ENCODE measurements around the gene CSF2RB.

CSF2RB gene

DNA sequence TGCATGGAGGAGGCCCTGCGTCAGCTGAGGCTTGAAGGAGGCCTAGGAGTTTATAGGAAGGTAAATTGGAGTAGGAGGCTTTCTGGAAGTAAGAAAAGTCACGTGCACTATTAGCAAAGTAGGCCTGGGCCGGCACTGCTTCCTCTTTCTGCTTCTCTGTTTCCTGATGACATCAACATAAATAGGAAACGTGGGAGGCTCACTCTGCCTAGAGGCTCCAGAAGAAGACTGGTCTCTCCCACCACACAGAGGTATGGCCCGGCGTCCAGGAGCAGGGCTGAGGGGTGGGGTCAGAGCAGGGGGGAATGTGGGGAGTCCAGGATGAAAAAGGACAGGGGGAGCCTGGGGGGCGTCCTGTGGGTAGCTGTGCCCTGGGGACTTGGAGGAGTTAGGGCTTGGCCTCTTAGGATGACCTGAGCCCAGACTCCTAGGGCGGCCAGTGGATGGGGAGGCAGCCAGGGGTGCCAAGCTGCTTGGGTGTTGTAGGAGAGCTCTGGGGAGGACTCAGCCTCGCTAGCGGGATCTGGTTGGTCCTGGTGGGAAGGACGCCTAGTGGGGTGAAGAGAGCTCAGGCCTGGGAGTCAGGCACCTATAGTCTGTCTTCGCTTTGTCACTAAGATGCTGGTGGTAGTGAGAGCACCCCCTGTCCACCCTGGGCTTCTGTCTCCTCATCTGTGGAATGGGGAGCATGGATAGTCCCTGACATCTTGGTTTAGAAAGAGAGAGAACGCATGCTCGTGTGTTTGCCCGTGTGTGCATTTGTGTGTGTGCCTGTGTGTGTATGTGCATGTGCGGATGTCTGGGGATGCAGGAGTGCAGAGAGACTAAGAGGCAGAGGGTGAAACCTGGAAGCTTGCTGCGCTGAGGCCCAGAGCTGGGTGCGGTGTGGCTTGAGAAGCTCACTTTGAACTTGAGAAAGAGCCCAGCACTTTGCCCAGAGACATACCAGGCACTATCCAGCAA, at the start of gene CSF2RB:
CSF2RB (plus strand) TSS at position 202 of the 963 bp plus-strand sequence. CDS start 8,580 bp downstream, outside the sequence.
- DNase-seq: peak; percentile 54

DNA sequence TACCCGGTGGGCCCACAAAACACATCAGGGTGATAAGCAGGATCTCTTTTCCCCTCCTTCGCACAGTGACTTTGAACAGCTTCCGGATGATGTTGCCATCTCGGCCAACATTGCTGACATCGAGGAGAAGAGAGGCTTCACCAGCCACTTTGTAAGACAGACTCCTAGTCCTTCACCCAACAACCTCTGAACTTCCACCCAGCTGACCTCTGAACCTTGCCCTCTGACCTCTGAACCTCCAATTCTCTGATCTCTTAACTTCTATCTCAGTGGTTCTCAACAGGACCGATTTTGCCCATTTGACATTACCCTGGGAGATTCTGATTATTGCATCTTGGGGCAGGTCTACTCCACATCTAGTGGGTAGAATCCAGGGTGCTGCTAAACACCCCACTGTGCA, 49.4 kb upstream of the CSF2RB start:
- no peak for DNase-seq

DNA sequence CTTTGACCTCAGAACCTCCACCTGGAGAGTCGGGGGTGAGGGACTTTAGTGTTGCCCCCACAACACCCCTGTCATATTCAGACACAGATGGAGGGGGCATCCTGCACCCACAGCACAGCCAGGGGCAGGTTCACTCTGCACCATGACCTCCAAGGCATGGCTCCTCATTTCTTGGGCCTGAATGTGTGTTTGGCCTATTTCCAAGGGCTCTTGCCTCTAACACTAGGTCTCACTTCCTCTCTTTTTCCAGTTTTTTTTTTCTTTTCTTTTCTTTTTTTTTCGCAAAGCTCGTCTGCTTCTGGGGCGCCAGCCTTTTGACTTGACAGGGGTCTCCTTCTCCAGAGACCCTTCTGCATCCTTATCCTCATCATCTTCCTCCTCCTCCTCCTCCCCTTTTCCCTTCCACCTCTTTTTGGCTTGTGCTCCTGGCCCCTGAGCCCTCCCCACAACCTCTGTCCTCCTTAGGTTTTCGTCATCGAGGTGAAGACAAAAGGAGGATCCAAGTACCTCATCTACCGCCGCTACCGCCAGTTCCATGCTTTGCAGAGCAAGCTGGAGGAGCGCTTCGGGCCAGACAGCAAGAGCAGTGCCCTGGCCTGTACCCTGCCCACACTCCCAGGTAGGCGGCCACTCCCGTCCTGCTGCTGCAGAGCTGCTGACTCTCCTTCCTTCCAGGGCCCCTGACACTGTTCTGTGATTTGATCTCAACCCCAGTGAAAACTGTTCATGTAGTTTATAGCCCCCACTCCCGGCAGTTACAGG, 48.8 kb upstream of the CSF2RB start:
- no peak for DNase-seq

DNA sequence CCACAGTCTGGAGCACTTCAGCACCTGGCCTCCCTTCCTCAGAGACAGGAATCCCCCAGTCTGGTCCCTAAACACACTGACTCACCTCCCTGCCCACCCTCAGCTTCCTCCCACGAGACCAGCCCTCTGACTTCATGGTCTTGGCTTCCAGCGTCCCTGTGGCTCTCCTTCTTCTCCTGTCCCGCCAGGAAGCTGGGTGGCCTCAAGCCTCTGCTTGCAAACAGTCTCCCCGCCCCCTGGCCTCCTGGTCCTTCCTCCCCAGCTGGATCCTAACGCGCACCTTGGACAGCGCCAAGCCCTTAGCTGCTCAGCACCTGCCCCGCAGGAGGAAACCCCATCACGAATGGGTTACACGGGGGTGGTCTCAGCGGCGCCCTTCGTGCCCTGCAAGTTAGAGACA, 48.1 kb upstream of the CSF2RB start:
- DNase-seq: no peak

DNA sequence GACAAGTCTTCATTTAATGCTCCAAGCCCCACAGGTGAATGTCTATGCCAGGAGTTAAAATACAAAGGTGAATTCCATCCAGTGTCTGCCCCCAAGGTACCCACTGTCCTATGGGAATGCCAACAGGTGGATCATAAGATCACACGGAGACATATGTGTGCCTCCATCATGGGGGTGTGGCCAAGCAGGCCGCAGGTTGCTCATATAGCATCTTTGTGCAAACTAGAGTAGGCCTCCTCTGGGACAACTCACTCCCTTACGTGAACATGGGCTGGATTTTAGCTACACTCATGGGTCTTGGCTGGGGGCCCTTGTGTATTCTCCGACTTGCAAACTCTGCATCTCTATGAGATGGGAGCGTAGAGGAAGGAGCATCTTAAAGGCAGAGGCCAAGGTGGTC, 45.7 kb upstream of the CSF2RB start:
- DNase-seq: no peak

DNA sequence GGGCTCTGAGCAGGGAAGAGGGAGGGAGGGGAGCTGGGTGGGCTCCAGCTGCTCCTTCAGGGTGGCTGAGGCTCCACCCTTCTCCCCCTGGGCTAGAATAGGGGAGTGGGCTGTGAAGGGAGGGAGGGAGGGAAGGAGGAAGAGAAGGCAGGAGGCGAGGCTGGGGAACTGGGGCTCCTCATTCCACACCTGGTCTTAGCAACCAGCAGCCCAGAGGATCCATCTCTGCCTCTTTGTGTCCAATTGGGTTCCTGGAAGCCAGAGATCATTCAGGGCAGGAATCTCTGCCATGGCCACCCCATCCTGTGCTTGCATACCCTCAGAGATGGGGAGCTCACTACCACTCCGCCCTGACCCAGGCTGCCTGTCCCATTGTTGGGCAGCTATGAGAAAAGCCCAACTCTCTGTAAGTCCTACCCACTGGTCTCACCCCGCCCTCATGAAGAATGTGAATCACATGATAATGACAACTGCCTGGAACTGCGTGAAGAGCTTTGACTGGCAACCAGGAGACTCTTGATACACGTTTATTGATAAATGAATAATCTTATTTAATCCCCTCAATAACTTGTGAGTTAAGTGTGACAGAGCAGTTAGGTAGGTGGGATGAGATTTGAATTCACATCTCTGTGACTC, 44.8 kb upstream of the CSF2RB start:
- no peak for DNase-seq

DNA sequence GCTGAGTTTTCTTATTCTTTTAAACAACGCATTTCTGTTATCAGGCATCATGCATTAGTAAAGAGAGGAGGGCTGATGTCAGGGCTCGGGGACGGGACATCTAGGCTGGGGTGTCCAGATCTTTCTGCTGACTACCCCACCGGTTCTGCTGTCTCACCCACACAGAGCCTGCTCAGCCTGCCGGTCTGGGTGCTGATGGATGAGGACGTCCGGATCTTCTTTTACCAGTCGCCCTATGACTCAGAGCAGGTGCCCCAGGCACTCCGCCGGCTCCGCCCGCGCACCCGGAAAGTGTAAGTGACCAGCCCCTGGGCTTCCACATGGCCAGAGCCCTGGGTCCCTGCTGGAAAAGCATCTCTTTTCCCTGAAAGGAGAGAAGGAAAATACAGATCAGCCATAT, 43.2 kb upstream of the CSF2RB start:
- DNase-seq: no peak

DNA sequence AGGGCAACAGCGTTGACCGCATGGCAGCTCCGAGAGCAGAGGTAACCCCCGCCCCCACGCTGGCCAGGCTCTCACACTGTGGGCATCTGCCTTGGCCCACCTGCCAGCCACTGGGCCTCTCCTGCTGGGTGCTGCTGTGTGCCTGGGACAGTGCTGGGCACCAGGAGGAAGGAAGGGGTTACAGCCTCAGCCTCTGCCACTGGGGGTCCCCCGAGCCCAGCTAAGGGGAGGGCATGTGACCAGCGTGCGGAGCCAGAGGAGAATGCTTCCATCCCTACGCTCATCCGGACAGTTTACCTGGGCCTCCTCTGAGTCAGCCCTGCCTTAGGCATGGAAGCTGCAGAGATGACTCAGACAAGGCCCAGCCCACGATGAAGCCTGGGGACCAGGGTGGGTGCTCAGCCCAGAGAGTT, 41.8 kb upstream of the CSF2RB start:
- DNase-seq: no peak

DNA sequence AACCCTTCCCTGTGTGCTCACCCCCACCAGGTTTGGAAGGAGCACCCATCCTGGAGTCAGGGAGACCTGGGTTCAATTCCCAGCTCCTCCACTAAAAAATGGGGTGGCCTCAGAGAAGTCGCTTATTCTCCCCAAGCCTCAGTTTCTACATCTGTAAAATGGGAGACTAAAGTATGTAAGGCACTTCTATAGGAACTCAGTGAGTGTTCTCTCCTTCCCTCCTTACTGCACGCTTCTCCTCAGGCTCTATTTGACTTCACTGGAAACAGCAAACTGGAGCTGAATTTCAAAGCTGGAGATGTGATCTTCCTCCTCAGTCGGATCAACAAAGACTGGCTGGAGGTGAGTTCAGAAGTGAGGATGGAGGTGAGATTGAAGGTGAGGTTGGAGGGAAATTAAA, 41.3 kb upstream of the CSF2RB start:
- no peak for DNase-seq

DNA sequence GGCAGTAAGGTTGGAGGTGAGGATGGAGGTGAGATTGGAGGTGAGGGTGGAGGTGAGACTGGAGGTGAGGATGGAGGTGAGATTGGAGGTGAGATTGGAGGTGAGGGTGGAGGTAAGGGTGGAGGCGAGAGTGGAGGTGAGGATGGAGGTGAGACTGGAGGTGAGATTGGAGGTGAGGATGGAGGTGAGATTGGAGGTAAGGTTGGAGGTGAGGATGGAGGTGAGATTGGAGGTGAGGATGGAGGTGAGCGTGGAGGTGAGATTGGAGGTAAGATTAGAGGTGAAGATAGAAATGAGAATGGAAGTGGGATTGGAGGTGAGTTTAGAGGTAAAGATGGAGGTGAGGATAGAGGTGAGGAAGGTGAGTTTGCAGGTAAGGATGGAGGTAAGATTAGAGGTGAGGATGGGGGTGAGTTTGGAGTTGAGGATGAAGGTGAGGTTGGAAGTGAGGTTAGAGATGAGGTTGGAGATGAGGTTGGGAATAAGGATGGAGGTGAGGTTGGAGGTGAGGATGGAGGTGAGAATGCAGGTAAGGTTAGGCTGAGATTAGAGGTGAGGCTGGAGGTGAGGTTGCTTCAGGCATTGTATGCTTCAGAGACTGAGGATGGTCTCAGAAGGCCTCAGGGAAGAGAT, 40.4 kb upstream of the CSF2RB start:
- DNase-seq: no peak

DNA sequence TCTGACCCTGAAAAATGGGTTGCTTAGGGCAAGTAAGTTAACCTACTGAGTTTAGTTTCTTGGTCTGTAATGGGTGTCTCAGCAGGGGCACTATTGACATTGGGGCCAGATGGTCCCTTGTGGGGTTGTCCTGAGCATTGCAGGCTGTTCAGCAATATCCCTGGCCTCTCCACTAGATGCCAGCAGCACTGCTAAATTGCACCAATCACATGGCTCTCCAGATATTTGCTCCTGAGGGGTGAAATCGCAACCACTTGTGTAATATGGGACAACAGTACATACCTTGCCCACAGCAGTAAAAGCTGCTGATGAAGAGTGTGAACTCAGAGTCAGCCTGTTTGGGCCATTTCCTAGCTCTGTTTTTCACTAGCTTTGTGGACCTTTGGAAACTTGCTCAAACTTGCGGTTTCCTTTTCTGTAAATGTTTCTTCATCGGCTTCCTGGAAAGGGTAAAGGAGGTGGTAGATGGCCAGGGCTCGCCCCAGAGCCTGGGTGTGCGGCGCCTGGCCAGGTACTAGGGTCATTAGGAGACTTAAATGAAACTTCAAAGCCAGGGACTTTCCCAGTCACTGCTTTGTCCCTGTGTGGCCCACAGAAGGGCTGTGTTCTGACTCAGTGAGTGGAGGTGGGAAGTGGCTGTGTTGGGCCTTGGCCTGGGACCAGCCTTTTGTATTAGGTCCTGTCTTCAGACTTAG, 39.7 kb upstream of the CSF2RB start:
- peak; percentile 46 for DNase-seq

DNA sequence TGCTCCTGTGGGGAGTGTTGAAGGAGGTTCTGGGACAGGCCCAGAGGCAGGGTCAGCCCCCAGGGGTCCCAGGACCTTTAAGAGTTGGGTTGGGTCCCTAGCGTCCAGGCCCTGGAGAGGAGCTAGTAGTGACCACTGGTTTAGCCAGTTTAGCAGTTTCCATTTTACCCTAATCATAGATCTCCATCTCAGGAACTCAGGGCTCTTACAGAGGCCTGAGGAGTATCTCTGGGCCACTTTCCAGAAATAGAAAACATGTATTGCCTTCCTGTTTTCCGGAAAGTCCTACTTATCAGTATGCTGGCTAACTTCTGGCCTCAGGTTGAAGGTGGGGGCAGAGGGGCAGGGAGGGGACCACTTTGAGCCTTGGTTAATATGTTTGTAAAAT, 39.1 kb upstream of the CSF2RB start:
- no peak for DNase-seq

DNA sequence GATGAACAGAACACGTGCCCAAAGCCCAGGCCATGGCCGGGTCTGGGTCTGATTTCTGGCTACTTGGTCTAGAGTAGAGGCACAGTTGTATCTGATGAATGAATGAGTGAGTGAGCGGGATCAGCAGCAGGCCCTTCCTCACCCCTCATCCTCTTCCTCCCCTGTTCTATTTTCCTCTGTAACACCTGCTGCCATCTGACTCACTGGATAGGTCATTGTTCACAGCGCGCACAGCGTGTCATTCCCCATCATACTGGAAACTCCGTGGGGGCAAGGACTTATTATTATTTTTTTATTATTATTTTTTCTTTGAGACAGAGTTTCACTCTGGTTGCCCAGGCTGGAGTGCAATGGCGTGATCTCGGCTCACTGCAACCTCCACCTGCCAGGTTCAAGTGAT, 38.7 kb upstream of the CSF2RB start:
- no peak for DNase-seq

DNA sequence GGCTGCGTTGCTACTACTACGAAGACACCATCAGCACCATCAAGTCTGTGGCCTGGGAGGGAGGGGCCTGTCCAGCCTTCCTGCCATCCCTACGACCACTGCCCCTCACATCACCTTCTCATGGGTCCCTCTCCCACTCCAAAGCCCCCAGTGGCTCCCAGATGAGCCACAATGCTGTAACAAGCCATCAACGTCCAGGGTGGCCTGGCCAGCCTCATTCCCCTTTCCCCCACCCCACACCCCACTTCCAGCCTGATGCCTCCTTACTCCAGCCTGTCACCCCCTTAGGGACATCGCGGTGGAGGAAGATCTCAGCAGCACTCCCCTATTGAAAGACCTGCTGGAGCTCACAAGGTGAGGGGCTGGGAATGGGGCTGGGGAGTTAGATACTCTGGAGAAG, 37.7 kb upstream of the CSF2RB start:
- DNase-seq: no peak

DNA sequence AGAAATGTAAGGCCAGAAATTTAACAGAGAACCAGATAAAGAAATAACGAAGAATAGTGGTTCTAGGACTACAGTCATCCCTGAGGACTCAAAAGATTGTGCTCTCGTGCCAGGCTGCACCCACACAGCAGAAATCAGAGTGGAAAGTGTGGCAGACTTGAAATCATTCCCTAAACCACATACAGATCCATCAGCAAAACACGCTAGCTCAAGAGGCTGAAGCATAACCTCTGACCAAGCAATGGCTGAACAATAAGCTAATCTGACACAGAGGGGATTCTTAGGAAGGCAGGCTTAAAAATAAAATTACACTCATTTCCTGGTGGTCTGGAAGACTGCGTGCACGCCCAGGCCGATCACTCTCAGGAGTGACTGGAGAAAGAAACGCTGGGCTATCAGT, 33.7 kb upstream of the CSF2RB start:
- DNase-seq: no peak

DNA sequence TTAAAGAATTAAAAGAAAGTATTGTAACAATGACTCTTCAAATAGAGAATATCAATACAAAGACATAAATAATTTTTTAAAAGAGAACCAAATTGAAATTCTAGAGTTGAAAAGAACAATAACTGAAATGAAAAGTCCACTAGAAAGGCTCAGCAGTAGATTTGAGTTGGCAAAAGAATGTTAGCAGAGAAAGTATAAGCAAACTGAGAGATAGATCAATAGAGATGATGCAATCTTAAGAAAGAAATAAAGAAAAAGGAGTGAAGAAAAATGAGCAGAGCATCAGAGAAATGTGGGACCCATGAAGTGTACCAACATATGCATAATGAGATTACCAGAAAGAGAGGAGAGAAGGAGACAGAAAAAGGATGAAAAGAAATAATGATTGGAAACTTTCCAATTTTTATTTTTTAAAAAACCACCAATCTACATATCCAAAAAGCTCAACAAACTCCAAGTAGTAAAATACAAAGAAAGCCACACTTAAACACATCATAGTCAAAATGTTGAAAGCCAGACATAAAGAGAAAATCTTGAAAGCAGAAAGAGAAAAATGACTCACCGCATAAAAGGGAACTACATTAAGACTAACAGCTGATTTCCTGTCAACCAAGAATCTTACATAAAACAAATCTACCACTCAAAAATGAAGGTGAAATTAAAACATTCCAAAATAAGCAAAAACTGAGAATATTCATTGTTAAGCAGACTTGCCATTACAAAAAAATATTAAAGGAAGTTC, 31.8 kb upstream of the CSF2RB start:
- no peak for DNase-seq

DNA sequence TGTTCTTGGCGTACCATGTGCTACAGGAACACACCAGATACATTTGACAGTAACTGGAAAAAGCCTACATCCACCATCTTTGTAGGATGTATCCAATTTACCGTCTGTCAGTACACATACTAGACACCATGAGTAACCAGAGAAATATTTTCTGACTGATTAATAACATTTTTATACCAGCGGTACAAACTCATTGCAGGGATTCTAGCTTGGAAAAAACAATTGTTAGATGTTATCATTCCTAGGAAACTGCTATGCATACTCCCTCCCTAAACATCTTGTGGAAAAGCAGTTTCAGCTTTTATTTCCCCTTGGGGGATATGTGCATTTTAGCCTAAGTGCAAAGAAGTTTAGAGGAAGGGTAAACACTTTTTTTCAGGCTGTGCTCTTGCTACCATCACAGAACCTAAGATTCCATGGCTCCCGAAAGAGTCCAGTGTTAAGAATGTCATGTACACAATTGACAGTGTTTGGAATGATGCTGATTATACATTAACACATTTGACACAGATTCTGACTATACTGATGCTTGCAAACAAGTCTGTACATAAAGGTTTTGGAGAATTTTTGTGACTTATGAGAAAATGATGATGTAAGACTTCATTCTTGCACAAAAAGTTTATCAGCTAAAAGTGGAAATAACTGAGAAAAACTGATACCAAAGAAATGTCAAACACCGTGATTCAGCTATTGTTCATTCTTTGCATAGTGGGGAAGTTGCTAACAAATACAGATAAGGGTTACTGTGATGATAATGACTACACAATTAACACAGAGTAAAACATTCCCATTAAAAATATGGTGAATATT, 28.9 kb upstream of the CSF2RB start:
- DNase-seq: no peak

DNA sequence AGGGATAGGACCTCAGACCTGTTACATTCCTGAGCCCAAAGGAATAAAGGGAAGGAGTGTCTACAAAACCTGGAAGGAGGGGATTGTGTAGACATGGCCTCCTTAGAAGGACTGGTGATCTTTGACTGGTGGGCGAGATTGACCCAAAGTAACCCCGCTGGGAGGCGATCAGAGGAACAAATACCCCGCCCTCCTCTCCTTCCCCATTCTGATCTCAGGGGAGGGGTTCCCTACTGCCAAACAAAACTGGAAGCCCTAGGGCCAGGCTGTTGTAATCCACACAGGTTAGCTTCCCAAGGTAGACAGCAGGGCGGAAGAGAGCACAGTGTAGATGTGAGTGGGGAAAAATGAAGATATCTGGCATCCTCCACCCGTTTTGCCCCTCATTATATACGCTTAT, 28.0 kb upstream of the CSF2RB start:
- no peak for DNase-seq

DNA sequence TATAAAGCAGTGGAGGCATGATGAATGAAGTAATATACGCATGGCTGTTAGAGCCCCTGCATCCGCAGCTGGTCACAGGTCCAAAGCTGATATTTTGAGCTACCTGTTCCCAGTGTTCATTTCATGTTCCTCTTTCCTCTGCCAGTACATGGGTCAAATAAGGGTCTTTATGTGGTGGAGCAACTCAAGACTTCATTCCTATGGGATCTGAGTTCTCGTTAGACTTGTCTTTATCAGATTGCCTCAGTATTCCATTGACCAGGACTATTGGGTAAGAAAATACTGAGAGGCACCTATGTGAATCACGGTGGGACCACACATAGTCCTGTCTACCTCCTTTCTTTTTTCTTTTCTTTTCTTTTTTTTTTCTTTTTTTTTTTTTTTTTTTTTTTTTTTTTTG, 27.4 kb upstream of the CSF2RB start:
- DNase-seq: no peak

DNA sequence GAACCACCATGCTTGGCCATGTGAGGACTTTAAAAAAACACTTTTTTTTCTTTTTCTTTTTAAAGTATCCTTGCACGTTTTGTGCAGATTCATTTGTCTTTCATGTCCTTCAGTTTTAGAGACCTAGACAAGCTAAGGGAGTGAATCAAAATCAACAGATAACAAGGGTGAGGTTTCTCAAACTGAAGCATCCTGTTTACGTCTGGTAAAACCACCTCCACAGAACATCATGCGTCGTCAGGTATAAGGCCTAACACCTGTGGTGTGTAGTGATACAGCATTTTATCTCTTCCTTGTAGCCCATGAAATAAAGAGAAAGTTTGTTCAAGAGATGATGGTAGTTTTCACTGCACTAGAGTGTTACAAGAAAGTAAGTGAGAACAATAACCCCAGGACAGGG, 26.3 kb upstream of the CSF2RB start:
- no peak for DNase-seq

DNA sequence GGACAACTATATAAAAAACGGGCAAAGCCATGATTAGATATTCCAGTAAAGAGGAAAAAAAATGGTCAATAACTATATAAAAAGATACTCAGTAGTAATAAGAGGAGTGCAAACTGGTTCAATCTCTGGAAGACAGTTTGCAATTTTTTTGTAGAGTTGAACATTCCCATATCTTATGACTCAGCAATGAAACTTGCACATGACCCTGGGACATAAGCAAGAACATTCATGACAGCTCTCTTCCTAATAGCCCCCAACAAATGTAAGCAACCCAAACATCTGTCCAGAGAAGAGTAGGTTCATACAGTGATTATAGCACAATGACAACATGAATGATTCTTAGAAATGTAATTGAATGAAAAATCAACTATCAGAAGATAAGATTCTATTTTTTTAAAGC, 21.8 kb upstream of the CSF2RB start:
- DNase-seq: no peak
